ENCODE data around the gene CDC42SE1.

Gene CDC42SE1

GRCh38 chr1:151043163-151043562, 16.3 kb downstream of the CDC42SE1 start:
- DNase-seq (ENCODE audit: insufficient read length, low spot score): no peak
- FAIRE-seq: no peak
- no peak for TF ChIP-seq POLR2AphosphoS5 (IDR thresholded peaks at IDR 0.05; ENCODE audit: low read depth, low read length)
- no peak for TF ChIP-seq PAX5 (IDR thresholded peaks at IDR 0.05; ENCODE audit: insufficient read depth, low read length, severe bottlenecking)
- TF ChIP-seq SPI1 (IDR thresholded peaks at IDR 0.05; ENCODE audit: low read depth, low read length): no peak
- no peak for TF ChIP-seq POLR2A (IDR thresholded peaks at IDR 0.05; ENCODE audit: low read depth, low read length)
- no peak for TF ChIP-seq TAF1 (IDR thresholded peaks at IDR 0.05; ENCODE audit: low read depth, low read length)
- no peak for TF ChIP-seq POU2F2 (IDR thresholded peaks at IDR 0.05; ENCODE audit: low read depth, low read length)

GRCh38 chr1:151039521-151039920, 19.9 kb downstream of the CDC42SE1 start:
- DNase-seq (ENCODE audit: insufficient read length, low spot score) (no peak), FAIRE-seq (no peak)
- TF ChIP-seq SPI1 (IDR thresholded peaks at IDR 0.05; ENCODE audit: low read depth, low read length): no peak

- no peak for FAIRE-seq
- no peak for DNase-seq (ENCODE audit: insufficient read length, low spot score)
- TF ChIP-seq PAX5 (IDR thresholded peaks at IDR 0.05; ENCODE audit: insufficient read depth, low read length, severe bottlenecking) (no peak), TAF1 (IDR thresholded peaks at IDR 0.05; ENCODE audit: low read depth, low read length) (no peak), SPI1 (IDR thresholded peaks at IDR 0.05; ENCODE audit: low read depth, low read length) (no peak), POLR2AphosphoS5 (IDR thresholded peaks at IDR 0.05; ENCODE audit: low read depth, low read length) (no peak), POLR2A (IDR thresholded peaks at IDR 0.05; ENCODE audit: low read depth, low read length) (no peak), POU2F2 (IDR thresholded peaks at IDR 0.05; ENCODE audit: low read depth, low read length) (no peak)
Measured at GRCh38 chr1:151037032-151037431, 22.4 kb downstream of the CDC42SE1 start.

GRCh38 chr1:151036356-151036755, 23.1 kb downstream of the CDC42SE1 start, which contains the start of gene BNIPL:
BNIPL (plus strand) TSS chr1:151036586; CDS start chr1:151036726, 140 bp downstream.
- TF ChIP-seq POLR2AphosphoS5 (IDR thresholded peaks at IDR 0.05; ENCODE audit: low read depth, low read length): no peak
- no peak for TF ChIP-seq POLR2A (IDR thresholded peaks at IDR 0.05; ENCODE audit: low read depth, low read length)
- no peak for TF ChIP-seq SPI1 (IDR thresholded peaks at IDR 0.05; ENCODE audit: low read depth, low read length)
- TF ChIP-seq TAF1 (IDR thresholded peaks at IDR 0.05; ENCODE audit: low read depth, low read length): no peak
- TF ChIP-seq POU2F2 (IDR thresholded peaks at IDR 0.05; ENCODE audit: low read depth, low read length): no peak
- no peak for TF ChIP-seq PAX5 (IDR thresholded peaks at IDR 0.05; ENCODE audit: insufficient read depth, low read length, severe bottlenecking)
- DNase-seq (ENCODE audit: insufficient read length, low spot score) (no peak), FAIRE-seq (no peak)

- TF ChIP-seq PAX5 (IDR thresholded peaks at IDR 0.05; ENCODE audit: insufficient read depth, low read length, severe bottlenecking): no peak
- no peak for TF ChIP-seq POLR2A (IDR thresholded peaks at IDR 0.05; ENCODE audit: low read depth, low read length)
- TF ChIP-seq POU2F2 (IDR thresholded peaks at IDR 0.05; ENCODE audit: low read depth, low read length): no peak
- no peak for TF ChIP-seq TAF1 (IDR thresholded peaks at IDR 0.05; ENCODE audit: low read depth, low read length)
- TF ChIP-seq SPI1 (IDR thresholded peaks at IDR 0.05; ENCODE audit: low read depth, low read length): no peak
- TF ChIP-seq POLR2AphosphoS5 (IDR thresholded peaks at IDR 0.05; ENCODE audit: low read depth, low read length): no peak
- no peak for DNase-seq (ENCODE audit: insufficient read length, low spot score)
- FAIRE-seq: no peak
Measured at GRCh38 chr1:151035167-151035566, 24.3 kb downstream of the CDC42SE1 start.

- FAIRE-seq: no peak
- TF ChIP-seq POU2F2 (IDR thresholded peaks at IDR 0.05; ENCODE audit: low read depth, low read length): no peak
- no peak for TF ChIP-seq POLR2A (IDR thresholded peaks at IDR 0.05; ENCODE audit: low read depth, low read length)
- no peak for TF ChIP-seq TAF1 (IDR thresholded peaks at IDR 0.05; ENCODE audit: low read depth, low read length)
- TF ChIP-seq POLR2AphosphoS5 (IDR thresholded peaks at IDR 0.05; ENCODE audit: low read depth, low read length): no peak
- TF ChIP-seq SPI1 (IDR thresholded peaks at IDR 0.05; ENCODE audit: low read depth, low read length): no peak
- TF ChIP-seq PAX5 (IDR thresholded peaks at IDR 0.05; ENCODE audit: insufficient read depth, low read length, severe bottlenecking): no peak
Measured at GRCh38 chr1:151032164-151032563, 27.3 kb downstream of the CDC42SE1 start.

GRCh38 chr1:151026460-151026859, 33.0 kb downstream of the CDC42SE1 start:
- DNase-seq (ENCODE audit: insufficient read length, low spot score): no peak
- no peak for TF ChIP-seq SPI1 (IDR thresholded peaks at IDR 0.05; ENCODE audit: low read depth, low read length)
- TF ChIP-seq POU2F2 (IDR thresholded peaks at IDR 0.05; ENCODE audit: low read depth, low read length): no peak
- no peak for TF ChIP-seq TAF1 (IDR thresholded peaks at IDR 0.05; ENCODE audit: low read depth, low read length)
- TF ChIP-seq POLR2A (IDR thresholded peaks at IDR 0.05; ENCODE audit: low read depth, low read length): no peak
- no peak for TF ChIP-seq POLR2AphosphoS5 (IDR thresholded peaks at IDR 0.05; ENCODE audit: low read depth, low read length)
- no peak for TF ChIP-seq PAX5 (IDR thresholded peaks at IDR 0.05; ENCODE audit: insufficient read depth, low read length, severe bottlenecking)
- no peak for FAIRE-seq

More at GRCh38 chr1:151032164-151032563, 27.3 kb downstream of the CDC42SE1 start:
- no peak for DNase-seq (ENCODE audit: insufficient read length, low spot score)

GRCh38 chr1:151024540-151025146, 34.8 kb downstream of the CDC42SE1 start:
- FAIRE-seq: peak; percentile 95

GRCh38 chr1:151013518-151013917, 45.9 kb downstream of the CDC42SE1 start:
- FAIRE-seq (no peak), DNase-seq (ENCODE audit: insufficient read length, low spot score) (no peak)

More at GRCh38 chr1:151024540-151025146, 34.8 kb downstream of the CDC42SE1 start:
- no peak for TF ChIP-seq SPI1 (IDR thresholded peaks at IDR 0.05; ENCODE audit: low read depth, low read length)
- no peak for TF ChIP-seq POLR2A (IDR thresholded peaks at IDR 0.05; ENCODE audit: low read depth, low read length)
- TF ChIP-seq PAX5 (IDR thresholded peaks at IDR 0.05; ENCODE audit: insufficient read depth, low read length, severe bottlenecking): no peak
- DNase-seq (ENCODE audit: insufficient read length, low spot score): peak; percentile 74

More at GRCh38 chr1:151013518-151013917, 45.9 kb downstream of the CDC42SE1 start:
- no peak for TF ChIP-seq POLR2A (IDR thresholded peaks at IDR 0.05; ENCODE audit: low read depth, low read length)
- TF ChIP-seq PAX5 (IDR thresholded peaks at IDR 0.05; ENCODE audit: insufficient read depth, low read length, severe bottlenecking): no peak
- TF ChIP-seq POLR2AphosphoS5 (IDR thresholded peaks at IDR 0.05; ENCODE audit: low read depth, low read length): no peak
- no peak for TF ChIP-seq SPI1 (IDR thresholded peaks at IDR 0.05; ENCODE audit: low read depth, low read length)
- TF ChIP-seq TAF1 (IDR thresholded peaks at IDR 0.05; ENCODE audit: low read depth, low read length): no peak
- no peak for TF ChIP-seq POU2F2 (IDR thresholded peaks at IDR 0.05; ENCODE audit: low read depth, low read length)
